Measurements from ENCODE around the gene MTUS2. TPM values are rescaled to one million over a fixed set of nuclear protein-coding genes. Genes with fewer than 3 reads are reported as not detected.

MTUS2 gene
- total and polyA plus RNA-seq, 2 of the 8 experiments (the other 6 are each of a cell fraction or from before 2014, with no cell fraction given): 0.18 to 0.80 TPM

DNA sequence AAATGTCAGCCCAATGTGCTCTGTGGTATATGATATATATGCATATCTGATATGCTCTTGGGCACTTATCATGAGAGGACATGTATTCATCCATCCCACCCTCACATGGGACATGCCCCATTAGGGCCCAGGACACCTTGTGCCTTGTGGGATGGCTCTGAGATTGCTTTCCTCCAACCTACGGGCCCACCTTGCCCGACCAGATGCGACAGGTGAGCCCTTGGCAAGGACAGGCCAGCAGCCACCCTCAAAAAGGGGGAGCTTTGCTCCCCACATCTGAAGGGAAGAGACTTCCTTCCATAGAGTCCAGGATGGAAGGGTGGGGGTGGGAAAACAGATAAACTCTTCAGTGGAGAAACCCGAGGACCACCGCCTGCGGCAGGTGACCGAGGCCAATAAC lies 716.7 kb downstream of the MTUS2 start:
- WGBS, 2 experiments (ENCODE audit: extremely low coverage in 1 of 2, insufficient coverage in 1 of 2, insufficient read length in 1 of 2, insufficient replicate concordance in 2 of 2, low coverage in 1 of 2, low lambda C conversion rate in 2 of 2, missing lambda C conversion rate in 1 of 2): 95% methylated on average over 7 of the region's 7 CpGs; no CpG with 5 or more reads in 1 of the 2 experiments
- POLR2A ChIA-PET (ENCODE audit: partially characterized antibody): interaction anchor here (0.6 to 1.3 kb wide), 2 partner anchors 23 to 1042 kb away, joined by 3 read pairs; partner anchors contain the start of gene FLT1
- TF ChIP-seq, protein P1, sequence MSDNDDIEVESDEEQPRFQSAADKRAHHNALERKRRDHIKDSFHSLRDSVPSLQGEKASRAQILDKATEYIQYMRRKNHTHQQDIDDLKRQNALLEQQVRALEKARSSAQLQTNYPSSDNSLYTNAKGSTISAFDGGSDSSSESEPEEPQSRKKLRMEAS (IDR thresholded peaks at IDR 0.05): no peak
- TF ChIP-seq CHD2 (IDR thresholded peaks at IDR 0.05; ENCODE audit: low read length): no peak
- TF ChIP-seq, protein P2, sequence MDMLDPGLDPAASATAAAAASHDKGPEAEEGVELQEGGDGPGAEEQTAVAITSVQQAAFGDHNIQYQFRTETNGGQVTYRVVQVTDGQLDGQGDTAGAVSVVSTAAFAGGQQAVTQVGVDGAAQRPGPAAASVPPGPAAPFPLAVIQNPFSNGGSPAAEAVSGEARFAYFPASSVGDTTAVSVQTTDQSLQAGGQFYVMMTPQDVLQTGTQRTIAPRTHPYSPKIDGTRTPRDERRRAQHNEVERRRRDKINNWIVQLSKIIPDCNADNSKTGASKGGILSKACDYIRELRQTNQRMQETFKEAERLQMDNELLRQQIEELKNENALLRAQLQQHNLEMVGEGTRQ (IDR thresholded peaks at IDR 0.05; ENCODE audit: low read length): no peak
- no peak for TF ChIP-seq EGR1 (IDR thresholded peaks at IDR 0.05; ENCODE audit: borderline replicate concordance, low read depth, low read length)
- no peak for TF ChIP-seq CTBP2 (IDR thresholded peaks at IDR 0.05; ENCODE audit: borderline replicate concordance, insufficient read depth, insufficient read length, low read length)
- no peak for TF ChIP-seq TAF7 (optimal IDR thresholded peaks at IDR 0.05; ENCODE audit: borderline replicate concordance, low read depth, low read length)
- no peak for TF ChIP-seq SAP30 (IDR thresholded peaks at IDR 0.05; ENCODE audit: insufficient read depth, insufficient replicate concordance, low read length)
- TF ChIP-seq SP1 (IDR thresholded peaks at IDR 0.05; ENCODE audit: low read depth, low read length): no peak
- TF ChIP-seq, protein P3, sequence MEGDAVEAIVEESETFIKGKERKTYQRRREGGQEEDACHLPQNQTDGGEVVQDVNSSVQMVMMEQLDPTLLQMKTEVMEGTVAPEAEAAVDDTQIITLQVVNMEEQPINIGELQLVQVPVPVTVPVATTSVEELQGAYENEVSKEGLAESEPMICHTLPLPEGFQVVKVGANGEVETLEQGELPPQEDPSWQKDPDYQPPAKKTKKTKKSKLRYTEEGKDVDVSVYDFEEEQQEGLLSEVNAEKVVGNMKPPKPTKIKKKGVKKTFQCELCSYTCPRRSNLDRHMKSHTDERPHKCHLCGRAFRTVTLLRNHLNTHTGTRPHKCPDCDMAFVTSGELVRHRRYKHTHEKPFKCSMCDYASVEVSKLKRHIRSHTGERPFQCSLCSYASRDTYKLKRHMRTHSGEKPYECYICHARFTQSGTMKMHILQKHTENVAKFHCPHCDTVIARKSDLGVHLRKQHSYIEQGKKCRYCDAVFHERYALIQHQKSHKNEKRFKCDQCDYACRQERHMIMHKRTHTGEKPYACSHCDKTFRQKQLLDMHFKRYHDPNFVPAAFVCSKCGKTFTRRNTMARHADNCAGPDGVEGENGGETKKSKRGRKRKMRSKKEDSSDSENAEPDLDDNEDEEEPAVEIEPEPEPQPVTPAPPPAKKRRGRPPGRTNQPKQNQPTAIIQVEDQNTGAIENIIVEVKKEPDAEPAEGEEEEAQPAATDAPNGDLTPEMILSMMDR (IDR thresholded peaks at IDR 0.05; ENCODE audit: control extremely low read depth in 1 of 3, insufficient read depth in 1 of 3, low read depth in 1 of 3, low read length in 3 of 3): no peak
- no peak for TF ChIP-seq TAF1 (IDR thresholded peaks at IDR 0.05; ENCODE audit: low read depth, low read length)

More for the DNA sequence above, 716.7 kb downstream of the MTUS2 start:
- Histone ChIP-seq H3K27ac (ENCODE audit: low read depth, low read length) (no peak overlapping the region), H3K79me2 (ENCODE audit: control insufficient read depth in 1 of 2, insufficient read depth in 2 of 2, low read length in 2 of 2) (peaks cover 0 to 60% of the 10 kb centered on the region in 2 experiments; a peak in 2 of 4 replicates), H3K23ac (ENCODE audit: insufficient read length) (no peak overlapping the region), H3K56ac (replicated peaks; ENCODE audit: insufficient read length, low read depth, low read length) (no peak overlapping the region), H2AFZ (ENCODE audit: low read length) (no peak overlapping the region), H3K9ac (replicated peaks in 1 of 4; ENCODE audit: extremely low read depth in 1 of 4, low read depth in 3 of 4, low read length in 3 of 4) (no peak overlapping the region), H4K91ac (replicated peaks; ENCODE audit: insufficient read length, low read length) (no peak overlapping the region), H2BK12ac (ENCODE audit: low read depth, low read length) (no peak overlapping the region), H2AK5ac (ENCODE audit: low read depth, low read length) (no peak overlapping the region), H4K20me1 (replicated peaks in 1 of 2; ENCODE audit: control insufficient read depth in 1 of 2, insufficient read depth in 2 of 2, low read length in 2 of 2) (peaks cover 17 to 21% of the 10 kb centered on the region in 2 experiments), H2BK5ac (ENCODE audit: low read depth, low read length) (no peak overlapping the region), H3K18ac (ENCODE audit: extremely low read depth, low read length) (no peak overlapping the region), H3K36me3 (ENCODE audit: control insufficient read depth in 2 of 4, insufficient read depth in 4 of 4, low read length in 3 of 4) (peaks cover 9 to 43% (median 17%) of the 10 kb centered on the region in 4 experiments), H2BK20ac (ENCODE audit: low read length) (no peak overlapping the region), H3K4me1 (replicated peaks in 1 of 4; ENCODE audit: control insufficient read depth in 3 of 4, insufficient read depth in 4 of 4, low read length in 3 of 4) (peaks cover 2 to 9% (median 6%) of the 10 kb centered on the region in 4 experiments; a peak in 6 of 7 replicates), H3K14ac (ENCODE audit: insufficient read length) (no peak overlapping the region), H3K27me3 (replicated peaks in 1 of 4; ENCODE audit: control insufficient read depth in 3 of 4, extremely low read depth in 1 of 4, insufficient read depth in 3 of 4, low read length in 3 of 4) (no peaks in the 10 kb centered on the region), H3K4me3 (ENCODE audit: extremely low read depth in 1 of 4, insufficient read depth in 2 of 4, low read depth in 3 of 4, low read length in 4 of 4) (no peak overlapping the region), H4K5ac (ENCODE audit: insufficient read length, low read depth, low read length) (no peak overlapping the region), H3K4ac (replicated peaks; ENCODE audit: insufficient read length, low read depth, low read length) (no peak overlapping the region), H4K8ac (ENCODE audit: extremely low read depth, insufficient read depth, low read length) (no peak overlapping the region), H3K79me1 (ENCODE audit: low read depth, low read length) (peaks cover 20% of the 10 kb centered on the region), H2BK15ac (ENCODE audit: low read length) (no peak overlapping the region), H3K9me3 (ENCODE audit: insufficient read depth in 2 of 2, low read depth in 1 of 2, low read length in 1 of 2) (no peaks in the 10 kb centered on the region), H3K23me2 (ENCODE audit: low read depth, low read length) (no peaks in the 10 kb centered on the region), H3K4me2 (ENCODE audit: insufficient read depth in 1 of 2, low read depth in 2 of 2, low read length in 2 of 2) (no peak overlapping the region), H2BK120ac (replicated peaks; ENCODE audit: low read depth, low read length) (no peak overlapping the region)
- no peak for FAIRE-seq
- no peak for DNase-seq (ENCODE audit: low read depth in 1 of 2, low spot score in 2 of 2)
- CTCF ChIA-PET (ENCODE audit: partially characterized antibody): interaction anchor here (0.6 to 1.9 kb wide), 5 partner anchors 9 to 1410 kb away, joined by 3 to 5 read pairs (median 3); no protein-coding TSS in a partner anchor
